Bladder microvascular endothelial cell (primary cell): ENCODE data around the gene VWF. TPM values are rescaled to one million over a fixed set of nuclear protein-coding genes. Genes with fewer than 3 reads are reported as not detected.

Experiments used
- total RNA-seq: library from RNA; depleted of rRNA; stranded (reverse); fragments of >200 nt; gene quantifications from 2 replicates; pipeline ENCODE4 v1.2.3, GENCODE V29; 2014

Gene VWF
- total RNA-seq, result 1,726 and 3,902 TPM in 2 replicates

DNA sequence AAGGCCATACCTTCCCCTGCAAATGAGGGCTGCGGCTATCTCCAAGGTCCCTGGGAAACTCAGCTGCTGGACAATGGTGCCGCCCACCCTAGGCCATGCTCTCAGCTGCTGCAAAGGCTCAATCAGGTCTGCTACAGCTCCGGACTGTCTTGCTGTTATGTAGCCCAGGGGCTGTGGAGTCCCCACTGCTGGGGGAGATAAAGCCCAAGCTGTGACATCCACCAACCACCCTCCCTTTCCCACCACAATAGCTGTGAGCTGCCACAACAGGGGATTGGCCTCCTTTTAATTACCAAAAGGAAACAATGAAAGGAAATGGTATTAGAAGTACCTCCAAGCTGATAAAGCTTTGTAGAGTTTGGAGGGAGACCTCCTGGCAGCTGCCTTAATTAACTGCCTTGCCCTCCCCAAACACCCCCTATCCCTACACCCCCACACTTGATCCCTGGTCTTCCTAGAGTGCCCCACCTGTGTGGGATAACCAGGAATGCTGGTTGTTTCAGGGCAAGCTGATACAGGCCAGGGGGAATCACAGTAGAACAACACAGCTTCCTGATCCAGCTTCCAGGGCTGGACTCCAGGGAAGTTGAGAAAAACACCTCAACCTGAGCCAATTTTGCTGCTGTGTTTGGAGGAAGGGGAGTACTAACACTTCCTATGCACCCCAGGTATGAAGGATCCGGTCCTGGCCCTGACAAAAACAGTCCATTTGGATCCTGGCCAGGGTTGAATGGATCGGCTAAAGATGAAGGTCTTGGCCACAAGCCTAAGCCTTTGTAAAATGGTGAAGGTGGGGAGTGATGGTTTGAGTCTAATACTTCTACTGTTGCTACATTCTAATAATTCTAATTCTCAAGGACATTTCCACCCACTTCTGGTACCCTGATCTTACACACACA, at the start of gene VWF:
Gene VWF, minus strand, starts transcription at position 260 of the 899 bp plus-strand sequence. CDS start 1,474 bp downstream, outside the sequence.

DNA sequence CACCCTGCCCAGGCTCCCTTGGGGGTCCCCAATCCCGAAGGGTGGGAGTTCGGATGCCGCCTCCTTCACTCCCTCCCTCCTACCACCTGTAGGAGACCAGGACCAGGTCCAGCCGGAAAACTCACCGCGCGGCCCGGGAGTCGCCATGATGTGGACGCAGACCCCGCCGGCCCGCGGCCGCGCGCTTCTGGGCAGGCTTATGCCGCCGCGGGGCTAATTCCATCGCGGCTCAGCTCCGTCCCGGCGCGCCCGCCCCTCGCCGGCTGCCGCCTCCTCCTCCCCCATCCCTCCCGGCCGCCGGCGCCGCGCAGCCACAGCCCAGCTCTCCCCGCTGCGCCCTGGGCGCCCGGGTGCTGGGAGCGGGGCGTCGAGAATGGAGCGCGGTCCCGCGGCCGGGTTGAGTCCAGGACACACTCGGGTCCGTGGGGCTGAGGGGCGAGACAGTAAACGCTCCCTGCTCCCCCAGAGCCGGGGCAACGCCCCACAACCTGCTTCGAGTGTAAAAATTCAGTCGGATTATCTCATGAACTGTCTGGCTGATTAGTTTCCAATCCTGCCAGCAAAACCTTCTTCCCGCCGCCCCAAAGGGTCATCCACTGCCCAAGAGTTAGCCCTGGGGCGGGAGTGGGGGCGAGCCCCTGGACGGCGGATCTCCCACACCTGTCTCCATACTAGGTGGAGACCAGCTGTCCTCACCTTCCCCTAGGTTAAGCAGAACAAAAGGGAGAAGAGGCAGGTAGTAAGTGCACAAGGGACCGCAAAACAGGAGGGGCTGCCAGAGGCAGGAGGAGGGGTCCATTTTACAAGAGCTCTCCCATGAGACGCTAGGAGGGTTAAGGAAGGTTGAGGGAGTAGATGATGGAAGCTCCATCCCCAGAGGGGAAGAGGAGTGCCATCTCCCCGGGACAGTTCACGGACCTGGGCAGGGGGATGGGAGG, 179.1 kb downstream of the VWF start, which contains the start of gene ANO2:
Gene ANO2, minus strand, starts transcription at position 189 of the 938 bp plus-strand sequence. Its CDS starts 42 bp downstream, at position 147.

Other genes starting within 250 kb of the VWF start
- gene ANO2, start 179.4 kb downstream of the VWF start, total RNA-seq, result 39.2 and 96.8 TPM in 2 replicates
- gene CD9, start 75.7 kb upstream of the VWF start, total RNA-seq, result 325 and 510 TPM in 2 replicates
- gene PLEKHG6, start 186.0 kb upstream of the VWF start, total RNA-seq, result under 0.01 TPM in 1 of 2 replicates, not detected in the other
- gene TNFRSF1A, start 217.4 kb upstream of the VWF start, total RNA-seq, result 39.7 and 60.5 TPM in 2 replicates